Left colon (tissue), 2 donors: ENCODE results near the gene OXT. TPM values are rescaled to one million over a fixed set of nuclear protein-coding genes. Genes with fewer than 3 reads are reported as not detected.

Experiments used
- ATAC-seq: fragments of 200-7000 bp; cut with Tn5 transposase; one replicate; pipeline ENCODE4 v1.9.1; 2020; ENCODE audit warnings: mild to moderate bottlenecking, moderate library complexity
- DNase-seq, 2 donors: peaks; one replicate each; pipeline ENCODE4 v3.0.0-alpha.2; 2020
- intact Hi-C, 2 donors: fragments of 100-400 bp; cut with DNase I in 1 of 2; cut with micrococcal nuclease in 1 of 2; formaldehyde crosslinking; loops; one replicate each; pipeline versions ENCODE4 v1.11.2 to v1.14.0; 2022; cut with DNase I, micrococcal nuclease
- total RNA-seq, 2 donors: library from RNA; stranded (reverse); fragmentation: NEBNext Ultra II Directional; extraction: Animal tissue kit (Norgen Biotek cat#: 25700); gene quantifications; one replicate each; pipeline ENCODE4 v1.2.1, GENCODE V29; 2021
- donor health status: DM: no; HTN: no; CAD: no.
- donor health status: DM: yes; HTN: yes; CAD: no.

OXT gene
- total RNA-seq, 2 donors from 2014 or later, result not detected

DNA sequence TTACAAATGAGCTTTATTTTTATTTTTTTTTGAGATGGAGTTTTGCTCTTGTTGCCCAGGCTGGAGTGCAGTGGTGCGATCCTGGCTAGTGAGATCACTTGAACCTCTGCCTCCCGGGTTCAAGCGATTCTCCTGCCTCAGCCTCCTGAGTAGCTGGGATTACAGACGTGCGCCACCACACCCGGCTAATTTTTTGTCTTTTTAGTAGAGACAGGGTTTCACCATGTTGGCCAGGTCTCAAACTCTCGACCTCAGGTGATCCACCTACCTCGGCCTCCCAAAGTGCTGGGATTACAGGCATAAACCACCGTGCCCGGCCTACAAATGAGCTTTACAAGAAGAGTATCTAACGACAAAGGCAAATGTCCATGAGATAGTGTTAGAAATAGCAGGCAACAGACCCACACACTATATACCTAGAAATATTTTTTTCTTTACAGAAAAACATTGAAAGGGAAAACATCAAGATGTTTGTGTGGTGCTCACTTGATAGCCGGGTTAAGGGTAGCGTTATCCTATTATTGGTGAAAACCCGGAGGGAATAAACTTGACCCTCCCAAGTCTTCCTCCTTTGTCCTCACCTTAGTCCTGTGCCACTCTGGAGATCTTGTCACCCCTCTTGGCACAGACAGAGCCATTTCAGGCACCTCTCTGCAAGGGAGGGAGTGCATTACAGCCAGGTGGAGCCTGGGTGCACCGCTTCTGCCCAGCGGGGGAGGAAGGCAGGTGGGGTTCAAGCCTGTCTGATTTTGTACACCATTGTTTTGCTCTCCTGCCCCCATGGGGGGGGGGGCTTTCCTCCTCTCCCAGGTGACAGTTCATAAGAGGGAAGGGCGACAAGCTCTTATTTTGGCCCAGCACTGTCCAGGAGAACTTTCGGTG is 34.1 kb downstream of the OXT start:
- ATAC-seq (no peak), DNase-seq (no peak)
- intact Hi-C loops, result no loop called here

DNA sequence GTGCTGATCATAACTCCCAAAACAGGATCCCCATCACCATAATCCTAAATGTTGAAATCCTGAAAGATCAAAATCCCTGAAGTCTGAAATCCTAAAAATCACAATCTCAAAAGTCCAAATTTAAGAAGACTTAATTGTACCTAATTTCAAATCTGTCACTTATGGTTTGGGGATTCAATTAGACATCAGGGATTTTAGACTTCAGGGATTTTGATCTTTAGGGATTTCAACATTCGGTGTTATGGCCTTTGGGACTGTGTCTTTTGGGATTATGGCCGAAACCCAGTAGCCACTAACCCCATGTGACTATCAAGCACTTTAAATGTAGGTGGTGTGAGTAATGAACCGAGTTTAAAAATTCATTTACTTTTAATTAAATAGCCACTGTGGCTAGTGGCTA is 34.8 kb downstream of the OXT start:
- intact Hi-C loops, result no loop called here
- no peak for ATAC-seq
- no peak for DNase-seq

DNA sequence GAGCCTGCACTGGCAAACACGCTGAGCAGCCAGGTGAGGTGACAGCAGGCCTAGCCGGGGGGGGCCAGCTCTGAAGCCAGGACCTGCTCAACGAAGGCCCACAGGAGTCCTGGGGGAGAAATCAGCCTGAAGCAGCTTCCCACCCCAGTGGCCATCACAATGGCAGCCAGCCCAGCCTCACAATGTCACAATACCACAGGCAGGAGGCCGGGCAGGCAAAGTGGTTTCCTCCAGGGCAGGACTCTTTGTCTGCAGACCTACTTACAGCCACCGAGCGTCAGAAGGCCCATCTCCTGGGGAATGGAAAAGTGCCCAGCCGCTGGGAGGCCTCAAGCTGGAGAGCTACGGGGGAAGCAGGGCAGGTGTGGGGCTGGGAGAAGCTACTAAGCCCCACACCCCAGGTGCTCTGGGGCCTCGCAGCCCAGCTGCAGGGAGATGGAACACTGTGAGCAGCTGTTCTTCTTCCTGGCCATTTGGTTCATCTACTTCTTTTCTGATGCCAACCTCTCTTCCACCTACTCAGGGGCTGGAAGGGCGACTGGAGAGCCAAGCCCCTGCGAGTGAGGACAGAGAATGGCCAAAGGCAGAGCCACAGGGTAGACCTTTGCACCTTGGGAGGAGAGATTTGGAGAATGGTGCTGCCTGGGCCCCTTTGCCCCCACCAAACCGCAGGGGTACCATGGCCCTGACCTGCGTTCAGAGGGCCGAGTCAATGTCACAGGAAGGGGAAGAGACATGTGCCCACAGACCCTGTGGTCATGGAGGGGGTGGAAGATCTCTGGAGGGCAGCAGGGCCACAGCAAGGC is 35.4 kb downstream of the OXT start:
- intact Hi-C loops, result no loop called here
- DNase-seq (no peak), ATAC-seq (peak; percentile 8)

DNA sequence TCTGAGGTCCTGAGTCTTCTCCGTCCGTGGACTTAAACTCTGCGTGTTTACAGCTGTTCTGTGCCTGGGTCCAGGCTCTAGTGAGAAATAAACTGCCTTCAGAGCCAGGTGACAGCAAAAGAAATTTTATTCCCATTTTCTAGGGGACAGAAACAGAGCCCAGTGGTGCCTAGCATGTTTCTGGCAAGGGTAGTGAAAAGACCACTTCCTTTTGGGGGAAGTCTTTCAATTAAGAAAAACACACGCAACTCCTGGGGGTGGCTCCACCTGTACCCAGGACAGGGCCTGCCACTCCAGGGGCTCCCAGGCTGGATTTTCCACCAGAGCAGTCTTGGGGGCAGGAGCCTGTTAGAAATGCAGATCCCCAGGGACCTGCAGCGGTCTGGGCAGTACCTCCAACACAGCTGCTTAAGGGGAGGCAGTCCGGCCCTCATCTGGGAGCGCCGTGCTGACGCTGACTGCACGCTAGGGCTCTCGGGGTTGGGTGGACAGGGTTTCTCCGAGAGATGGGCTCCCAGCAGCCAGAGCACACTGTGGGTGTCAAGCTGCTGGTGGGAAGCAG is 36.1 kb downstream of the OXT start:
- intact Hi-C loops, result no loop called here
- no peak for DNase-seq
- ATAC-seq, result no peak

DNA sequence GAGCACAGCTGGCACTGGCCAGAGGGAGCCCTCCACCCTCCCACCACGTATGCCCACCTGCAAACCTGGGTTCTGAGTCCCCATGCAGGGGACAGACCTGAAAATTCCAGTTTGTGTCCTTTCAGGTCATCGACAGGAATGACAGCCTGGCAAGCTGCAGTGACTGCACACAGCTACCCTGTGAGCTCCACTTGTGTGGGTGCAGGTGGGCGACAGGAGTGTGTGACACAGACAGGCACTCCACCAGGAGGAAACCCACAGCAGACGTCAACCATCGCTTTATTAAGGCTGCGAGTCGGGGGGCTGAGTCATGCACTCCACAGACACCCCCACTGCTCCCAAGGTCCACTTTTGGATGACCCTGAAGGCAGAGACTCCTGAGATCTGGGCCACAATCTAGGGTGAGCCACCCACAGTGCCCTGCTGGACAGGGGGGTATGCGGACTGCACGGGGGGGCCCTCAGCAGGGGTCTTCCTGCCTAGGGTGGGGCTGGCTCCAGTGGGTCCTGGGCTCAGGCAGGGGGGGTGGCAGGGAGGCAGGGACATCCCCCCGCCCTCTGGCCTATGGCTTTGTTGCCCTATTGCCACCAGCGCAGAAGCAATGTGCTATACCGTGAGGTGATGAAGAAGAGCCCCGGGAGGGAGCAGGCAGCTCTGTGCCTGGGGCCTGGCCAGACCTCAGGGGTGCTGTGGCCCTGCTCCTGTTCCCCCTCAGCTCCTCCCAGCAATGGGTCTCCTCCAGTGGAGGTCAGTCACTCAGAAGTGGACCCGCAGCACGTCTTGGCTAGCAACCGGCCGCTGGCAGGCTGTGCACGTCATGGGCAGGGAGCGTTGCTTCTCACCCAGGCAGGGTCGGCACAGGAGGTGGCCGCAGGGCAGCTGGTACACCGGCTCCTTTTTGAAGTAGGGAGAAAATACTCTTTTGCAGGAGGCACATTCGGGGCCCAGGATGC is 38.2 kb downstream of the OXT start:
- intact Hi-C loops, result no loop called here
- DNase-seq, result no peak
- peak; percentile 7 for ATAC-seq

DNA sequence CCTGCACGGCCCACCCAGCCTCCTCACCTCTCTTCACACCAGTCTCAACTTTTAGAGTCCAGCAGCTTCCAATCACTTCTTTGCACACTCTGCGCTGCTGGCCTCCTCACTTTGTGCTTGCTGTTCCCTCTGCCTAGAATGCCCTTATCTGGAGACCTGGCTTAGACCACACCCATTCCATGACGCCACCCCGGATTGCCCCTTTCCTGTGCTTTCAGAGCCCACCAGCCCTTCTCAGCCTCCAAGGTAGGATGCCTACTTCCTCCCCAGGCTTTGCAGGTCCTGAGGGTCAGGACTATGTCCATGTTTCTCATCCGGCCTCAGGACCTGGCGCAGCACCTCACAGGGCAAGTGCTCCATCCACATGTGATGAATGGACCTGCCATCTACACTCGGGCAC is 40.1 kb downstream of the OXT start:
- DNase-seq (no peak), ATAC-seq (no peak)
- intact Hi-C loops, result no loop called here

DNA sequence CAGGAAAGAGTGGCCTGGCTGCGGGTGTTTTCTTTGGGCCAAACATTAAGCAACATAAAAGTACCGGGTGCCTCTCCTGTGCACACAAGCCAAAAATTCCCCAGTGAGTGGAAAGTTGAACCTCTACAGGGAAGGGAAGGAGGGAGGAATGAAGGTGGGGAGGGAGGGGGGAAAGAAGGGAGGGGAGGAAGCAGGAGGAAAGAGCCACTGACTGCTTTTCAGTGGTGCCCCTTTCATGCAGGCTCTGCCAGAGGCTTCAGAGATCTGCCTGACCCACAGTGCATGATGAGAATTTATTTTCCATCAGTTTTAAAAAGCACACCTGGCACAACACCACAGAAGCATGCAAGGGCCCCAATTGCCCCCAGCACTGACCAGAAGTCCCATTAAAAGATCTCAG is 40.6 kb downstream of the OXT start:
- intact Hi-C loops, result no loop called here

DNA sequence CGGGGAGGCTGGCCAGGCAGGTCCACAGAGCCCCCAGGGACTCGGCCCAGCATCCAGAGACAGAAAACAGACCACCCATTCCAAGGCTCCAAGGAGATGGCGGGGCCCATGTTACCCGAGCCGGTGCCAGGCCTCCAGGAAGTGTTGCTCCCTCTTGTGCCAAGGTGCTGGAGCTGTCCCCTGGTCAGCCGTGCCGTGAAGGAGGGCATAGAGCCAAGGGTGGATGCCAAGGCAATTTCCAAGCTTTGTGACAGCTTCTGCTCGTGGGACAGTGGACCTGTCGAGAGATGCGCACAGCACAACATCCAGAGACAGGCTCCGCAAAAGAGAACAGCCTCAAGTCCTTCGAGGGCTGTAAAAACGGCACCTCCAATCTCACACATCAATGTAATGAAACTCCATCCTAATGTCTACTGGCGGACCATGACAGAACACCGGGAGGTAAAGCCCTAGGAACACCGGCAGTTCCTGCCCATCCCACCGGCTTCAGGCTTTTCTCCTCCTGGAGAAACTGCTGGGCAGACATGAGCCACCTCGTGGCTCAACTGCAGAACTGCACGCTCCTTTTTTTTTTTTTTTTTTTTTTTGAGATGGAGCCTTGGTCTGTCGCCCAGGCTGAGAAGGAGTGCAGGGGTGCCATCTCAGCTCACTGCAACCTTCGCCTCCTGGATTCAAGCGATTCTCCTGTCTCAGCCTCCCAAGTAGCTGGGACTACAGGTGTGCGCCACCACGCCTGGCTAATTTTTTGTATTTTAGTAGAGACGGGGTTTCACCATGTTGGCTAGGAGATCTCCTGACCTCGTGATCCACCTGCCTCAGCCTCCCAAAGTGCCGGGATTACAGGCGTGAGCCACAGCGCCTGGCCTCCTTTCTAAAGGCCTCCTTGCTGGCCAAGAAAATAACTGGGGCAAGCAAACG is 44.0 kb downstream of the OXT start:
- DNase-seq (peak in 1 of 2 donors; percentile 17), ATAC-seq (peak; percentile 73)
- intact Hi-C loops, result loop anchor here in 1 of 2 donors (5.0 kb wide), 1 partner anchor 63 kb away; no protein-coding TSS in a partner anchor

More for the DNA sequence above, 40.6 kb downstream of the OXT start:
- DNase-seq (no peak), ATAC-seq (no peak)

DNA sequence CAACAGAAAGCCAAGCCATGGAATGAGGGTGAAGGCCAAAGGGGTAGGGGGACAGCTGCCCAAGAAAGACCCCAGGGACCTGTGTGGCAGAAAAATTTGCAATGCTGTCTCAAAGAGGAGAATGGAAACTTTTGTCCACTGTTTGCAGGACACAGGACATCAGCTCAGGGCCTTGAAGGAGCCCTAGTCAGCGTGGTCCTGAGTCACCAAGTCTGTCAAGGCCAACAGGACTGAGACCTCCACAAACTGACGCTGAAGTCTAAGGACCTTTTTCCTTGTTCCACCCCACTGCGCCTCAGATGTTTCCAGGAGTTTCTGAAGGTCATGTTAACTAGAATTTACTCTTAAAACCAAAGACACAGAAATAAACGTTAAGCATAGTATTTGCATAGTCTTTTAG is 44.9 kb downstream of the OXT start:
- ATAC-seq (no peak), DNase-seq (no peak)
- intact Hi-C loops, result loop anchor here in 1 of 2 donors (5.0 kb wide), 1 partner anchor 64 kb away; no protein-coding TSS in a partner anchor

DNA sequence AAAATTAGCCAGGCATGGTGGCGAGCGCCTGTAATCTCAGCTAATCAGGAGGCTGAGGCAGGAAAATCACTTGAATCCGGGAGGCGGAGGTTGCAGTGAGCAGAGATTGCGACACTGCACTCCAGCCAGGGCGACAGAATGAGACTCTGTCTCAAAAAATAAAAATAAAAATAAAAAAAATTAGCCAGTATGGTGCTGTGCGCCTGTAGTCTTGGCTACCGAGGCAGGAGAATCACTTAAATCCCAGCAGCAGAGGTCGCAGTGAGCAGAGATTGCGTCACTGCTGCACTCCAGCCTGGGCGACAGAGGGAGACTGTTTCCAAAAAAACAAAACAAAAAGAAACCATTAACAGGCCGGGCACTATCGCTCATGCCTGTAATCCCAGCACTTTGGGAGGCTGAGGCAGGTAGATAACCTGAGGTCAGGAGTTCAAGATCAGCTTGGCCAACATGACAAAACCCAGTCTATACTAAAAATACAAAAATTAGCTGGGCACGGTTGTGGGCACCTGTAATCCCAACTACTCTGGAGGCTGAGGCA is 46.5 kb downstream of the OXT start:
- intact Hi-C loops, result loop anchor here in 1 of 2 donors (5.0 kb wide), 1 partner anchor 66 kb away; no protein-coding TSS in a partner anchor

DNA sequence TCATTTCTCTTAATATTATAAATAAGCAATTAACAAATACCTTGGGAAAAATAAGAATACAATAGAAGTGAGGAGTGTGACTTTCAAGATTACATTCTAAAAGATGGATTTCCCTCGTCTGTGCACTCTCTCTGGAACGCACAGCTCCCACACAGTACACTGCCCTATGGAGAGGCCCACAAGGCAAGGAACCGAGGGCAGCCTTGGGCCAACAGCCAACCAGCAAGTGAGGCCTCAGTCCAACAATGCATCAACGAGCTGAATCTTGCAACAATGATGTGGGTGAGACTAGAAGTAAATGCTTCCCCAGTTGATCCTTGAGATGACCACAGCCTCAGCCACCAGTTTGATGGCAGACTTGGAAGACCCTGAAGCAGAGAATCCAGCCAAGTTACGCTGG is 47.6 kb downstream of the OXT start:
- intact Hi-C loops, result loop anchor here in 1 of 2 donors (5.0 kb wide), 1 partner anchor 67 kb away; no protein-coding TSS in a partner anchor
- no peak for DNase-seq
- no peak for ATAC-seq

More for the DNA sequence above, 46.5 kb downstream of the OXT start:
- DNase-seq (peak; percentile 33 to 34), ATAC-seq (peak; percentile 36)

DNA sequence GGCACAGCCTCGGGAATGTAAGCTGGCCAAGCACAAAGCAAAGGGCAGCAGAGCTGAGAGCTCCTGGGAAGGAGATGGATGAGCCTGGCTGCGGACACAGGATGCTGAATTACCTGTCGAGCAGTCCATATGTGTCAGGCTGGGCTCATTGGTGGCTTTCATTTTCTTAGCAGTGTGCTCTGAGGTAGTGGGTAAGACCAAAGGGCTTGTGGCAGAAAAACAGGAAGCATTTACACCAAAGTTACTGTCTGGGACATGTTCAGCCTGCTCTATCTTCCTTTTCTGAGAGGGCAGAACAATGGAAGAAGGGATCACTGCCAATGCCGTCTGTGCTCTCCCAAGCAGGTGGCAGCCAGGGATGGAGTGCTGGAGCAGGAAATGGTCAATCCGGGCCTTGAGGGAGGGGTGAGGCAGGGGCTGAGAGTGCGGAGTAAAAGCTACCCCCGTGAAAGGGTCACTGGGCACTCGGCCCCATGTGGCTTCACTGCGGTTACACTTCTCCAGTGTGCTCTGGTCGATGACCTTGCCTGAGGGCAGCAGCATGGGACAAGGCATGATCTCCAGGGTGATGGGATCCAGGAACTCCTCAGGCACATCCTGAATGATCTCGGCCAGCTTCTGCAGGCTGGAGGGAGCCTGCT is 50.0 kb downstream of the OXT start:
- no peak for ATAC-seq
- intact Hi-C loops, result no loop called here
- DNase-seq, result no peak

Other genes with a start within 250 kb of the OXT start
- 10 to 100 TPM; 16.2 to 26.8 TPM for gene PCED1A, start 231.0 kb upstream of the OXT start, total RNA-seq
- gene VPS16, start 230.9 kb upstream of the OXT start, total RNA-seq, result 10 to 100 TPM; 33.9 to 41.0 TPM
- 10 to 100 TPM; 41.4 to 55.5 TPM for gene PTPRA, start 198.1 kb upstream of the OXT start, total RNA-seq
- under 1 TPM in 1 of 2 donors, not detected in 1; 0.64 TPM for gene GNRH2, start 28.0 kb upstream of the OXT start, total RNA-seq
- gene MRPS26, start 25.6 kb upstream of the OXT start, total RNA-seq, result 10 to 100 TPM; 33.1 to 44.1 TPM
- gene AVP, start 13.1 kb downstream of the OXT start, total RNA-seq, result not detected
- gene FASTKD5, start 88.2 kb downstream of the OXT start, total RNA-seq, result 10 to 100 TPM; 15.4 to 16.5 TPM
- gene UBOX5, start 88.2 kb downstream of the OXT start, total RNA-seq, result 1 to 10 TPM; 6.6 to 6.8 TPM
- gene LZTS3, start 101.9 kb downstream of the OXT start, total RNA-seq, result 10 to 100 TPM in 1 of 2 donors, 1 to 10 TPM in 1; 5.5 to 10.9 TPM
- 10 to 100 TPM; 50.4 to 70.3 TPM for gene DDRGK1, start 133.1 kb downstream of the OXT start, total RNA-seq
- 10 to 100 TPM; 44.8 to 46.3 TPM for gene ITPA, start 137.9 kb downstream of the OXT start, total RNA-seq
- gene SLC4A11, start 167.6 kb downstream of the OXT start, total RNA-seq, result under 1 TPM; 0.56 to 0.89 TPM